WTC11 (cell line): ENCODE results near the gene ATF4. TPM values are rescaled to one million over a fixed set of nuclear protein-coding genes. Genes with fewer than 3 reads are reported as not detected.

Experiments used
- ATAC-seq: fragments of 200-7000 bp; cut with Tn5 transposase; 2 replicates; pipeline ENCODE4 v1.10.0; 2021; ENCODE audit warnings: mild to moderate bottlenecking, moderate library complexity
- CTCF ChIA-PET: fragments of 300-600 bp; sonication (Branson Sonifier 250); formaldehyde crosslinking; loops from one replicate; lab custom pipeline; 2021; ENCODE audit warnings: antibody characterized with exemption; lab: Charles Lee
- POLR2A ChIA-PET: fragments of 350-600 bp; sonication (Branson Sonifier 250); formaldehyde crosslinking; loops from one replicate; lab custom pipeline; 2021; ENCODE audit warnings: antibody characterized with exemption; lab: Charles Lee
- DNase-seq: peaks from one replicate; pipeline ENCODE4 v3.0.0; 2021; ENCODE audit warnings: low spot score
- H3K27ac Mint-ChIP-seq: 2 replicates; pipeline ENCODE4 v1.8.0; 2021; ENCODE audit warnings: mixed read lengths
- H3K27me3 Mint-ChIP-seq: 2 replicates; pipeline ENCODE4 v1.8.0; 2021; ENCODE audit warnings: low read depth, mild to moderate bottlenecking, moderate library complexity, mixed read lengths
- H3K36me3 Mint-ChIP-seq: 2 replicates; pipeline ENCODE4 v1.8.0; 2021; ENCODE audit warnings: mixed read lengths
- H3K4me1 Mint-ChIP-seq: 2 replicates; pipeline ENCODE4 v1.8.0; 2022; ENCODE audit warnings: mixed read lengths
- H3K4me3 Mint-ChIP-seq: 2 replicates; pipeline ENCODE4 v1.8.0; 2021; ENCODE audit warnings: mild to moderate bottlenecking, moderate library complexity, mixed read lengths
- H3K9me3 Mint-ChIP-seq: 2 replicates; pipeline ENCODE4 v1.8.0; 2021; ENCODE audit warnings: mixed read lengths
- ATF1 ChIP-seq: sonication (generic); formaldehyde crosslinking; IDR thresholded peaks from 2 replicates; pipeline ENCODE4 v1.8.1; 2023; ENCODE audit warnings: mild to moderate bottlenecking, moderate library complexity, missing genetic modification reagents
- CDX4 ChIP-seq: fragments of 250-450 bp; sonication (Bioruptor Pico); IDR thresholded peaks from 2 replicates; pipeline ENCODE4 v1.9.0; 2021; ENCODE audit warnings: moderate library complexity, mild to moderate bottlenecking, inconsistent platforms, borderline replicate concordance
- ELF4 ChIP-seq: sonication (generic); formaldehyde crosslinking; IDR thresholded peaks from 2 replicates; pipeline ENCODE4 v1.8.1; 2022; ENCODE audit warnings: low read depth, mild to moderate bottlenecking, moderate library complexity, missing genetic modification reagents
- EMX1 ChIP-seq: fragments of 250-450 bp; sonication (Bioruptor Pico); IDR thresholded peaks from 2 replicates; pipeline ENCODE4 v1.8.0; 2021; ENCODE audit warnings: mild to moderate bottlenecking
- ESRRA ChIP-seq: sonication (generic); formaldehyde crosslinking; IDR thresholded peaks from 2 replicates; pipeline ENCODE4 v1.8.1; 2022; ENCODE audit warnings: mild to moderate bottlenecking, missing genetic modification reagents, borderline replicate concordance
- FOXJ3 ChIP-seq: sonication (generic); formaldehyde crosslinking; IDR thresholded peaks from 2 replicates; pipeline ENCODE4 v1.9.0; 2021; ENCODE audit warnings: missing genetic modification reagents, mild to moderate bottlenecking, borderline replicate concordance
- FOXP4 ChIP-seq: sonication (generic); formaldehyde crosslinking; IDR thresholded peaks from 2 replicates; pipeline ENCODE4 v1.8.0; 2022; ENCODE audit warnings: mild to moderate bottlenecking, missing genetic modification reagents
- GRHL2 ChIP-seq: fragments of 250-450 bp; sonication (Bioruptor Pico); IDR thresholded peaks from 2 replicates; pipeline ENCODE4 v1.8.0; 2022; ENCODE audit warnings: mild to moderate bottlenecking, moderate library complexity; ENCODE audit not compliant: insufficient replicate concordance, severe bottlenecking
- JAZF1 ChIP-seq: fragments of 250-450 bp; sonication (Bioruptor Pico); IDR thresholded peaks from 2 replicates; pipeline ENCODE4 v1.9.0; 2021; ENCODE audit warnings: moderate library complexity, mild to moderate bottlenecking, inconsistent platforms
- MXD4 ChIP-seq: fragments of 250-450 bp; sonication (Bioruptor Pico); IDR thresholded peaks from 2 replicates; pipeline ENCODE4 v1.8.0; 2021; ENCODE audit warnings: mild to moderate bottlenecking, moderate library complexity, borderline replicate concordance
- NFE2L1 ChIP-seq: sonication (generic); formaldehyde crosslinking; IDR thresholded peaks from 2 replicates; pipeline ENCODE4 v1.8.1; 2023; ENCODE audit warnings: missing genetic modification reagents
- NR2C2 ChIP-seq: sonication (generic); formaldehyde crosslinking; IDR thresholded peaks from 2 replicates; pipeline ENCODE4 v1.8.0; 2022; ENCODE audit warnings: mild to moderate bottlenecking, missing genetic modification reagents
- PREB ChIP-seq: sonication (generic); formaldehyde crosslinking; IDR thresholded peaks from 2 replicates; pipeline ENCODE4 v1.8.1; 2022; ENCODE audit warnings: mild to moderate bottlenecking, missing genetic modification reagents, moderate library complexity, borderline replicate concordance
- SMAD3 ChIP-seq: sonication (generic); formaldehyde crosslinking; IDR thresholded peaks from 2 replicates; pipeline ENCODE4 v1.8.0; 2022; ENCODE audit warnings: missing genetic modification reagents, mild to moderate bottlenecking, borderline replicate concordance
- SP1 ChIP-seq: sonication (generic); formaldehyde crosslinking; conservative IDR thresholded peaks from 2 replicates; pipeline ENCODE4 v1.8.1; 2022; ENCODE audit warnings: missing genetic modification reagents
- ZBTB21 ChIP-seq: sonication (generic); formaldehyde crosslinking; IDR thresholded peaks from 2 replicates; pipeline ENCODE4 v1.8.1; 2023; ENCODE audit warnings: mild to moderate bottlenecking, missing genetic modification reagents, borderline replicate concordance
- ZNF232 ChIP-seq: sonication (generic); formaldehyde crosslinking; IDR thresholded peaks from 2 replicates; pipeline ENCODE4 v1.8.0; 2022; ENCODE audit warnings: mild to moderate bottlenecking, missing genetic modification reagents
- ZNF512 ChIP-seq: sonication (generic); formaldehyde crosslinking; IDR thresholded peaks from 2 replicates; pipeline ENCODE4 v1.8.1; 2022; ENCODE audit warnings: missing genetic modification reagents, borderline replicate concordance
- total RNA-seq: library from RNA; stranded (reverse); gene quantifications from 3 replicates; pipeline ENCODE4 v1.2.3, GENCODE V29; 2021
- TF ChIP-seq, protein P1 (sequence below): sonication (generic); formaldehyde crosslinking; IDR thresholded peaks from 2 replicates; pipeline ENCODE4 v1.8.0; 2022; ENCODE audit warnings: mild to moderate bottlenecking, missing genetic modification reagents
- TF ChIP-seq, protein P2 (sequence below): fragments of 200-600 bp; IDR thresholded peaks from 2 replicates; pipeline ENCODE4 v1.8.0; 2022; ENCODE audit warnings: antibody characterized with exemption
- TF ChIP-seq, protein P3 (sequence below): sonication (generic); formaldehyde crosslinking; IDR thresholded peaks from 2 replicates; pipeline ENCODE4 v1.8.1; 2022; ENCODE audit warnings: mild to moderate bottlenecking, moderate library complexity, missing genetic modification reagents

ATF4 gene
- total RNA-seq, 1 experiment from 2014 or later: 460 TPM

DNA sequence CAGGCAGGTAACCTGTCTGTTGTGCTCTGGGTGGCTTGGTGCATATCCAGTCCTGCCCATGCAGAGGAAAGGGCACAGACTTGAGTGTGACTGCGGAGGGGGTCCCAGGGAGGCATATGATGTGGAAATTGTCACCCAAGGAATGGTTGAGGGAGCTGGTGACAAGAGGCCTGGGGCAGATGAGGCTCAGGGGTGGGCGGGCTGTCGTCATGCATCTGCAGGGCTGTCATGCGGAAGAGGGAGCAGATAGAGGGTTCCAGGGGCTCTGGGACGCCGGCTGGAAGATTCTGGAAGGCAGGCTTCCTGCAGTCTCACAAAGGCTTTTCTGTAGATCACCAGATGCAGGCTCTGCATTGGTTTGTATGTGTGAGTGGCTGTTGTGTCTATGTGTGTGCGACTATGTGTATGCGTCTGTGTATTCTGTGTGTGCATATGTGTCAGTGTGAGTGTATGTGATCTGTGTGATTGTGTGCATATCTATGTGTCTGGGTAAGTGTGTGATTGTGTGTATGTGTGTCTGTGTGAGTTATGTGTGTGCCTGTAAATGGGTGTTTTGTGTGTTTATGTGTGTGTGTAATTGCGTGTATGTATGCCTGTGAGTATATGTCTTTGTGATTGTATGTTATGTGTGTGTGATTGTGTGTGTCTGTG, 42.6 kb downstream of the ATF4 start:
- no peak for ATAC-seq
- Mint-ChIP-seq H3K4me3 (no peak overlapping the region), H3K27ac (no peak overlapping the region), H3K4me1 (peaks cover 3% of the 10 kb centered on the region; the same call in 1 of the 2 replicates), H3K9me3 (peaks cover 10% of the 10 kb centered on the region)
- no peak for TF ChIP-seq NR2C2 (CRISPR knock-in tag)
- no peak for TF ChIP-seq SP1 (CRISPR knock-in tag)
- TF ChIP-seq, protein P1, sequence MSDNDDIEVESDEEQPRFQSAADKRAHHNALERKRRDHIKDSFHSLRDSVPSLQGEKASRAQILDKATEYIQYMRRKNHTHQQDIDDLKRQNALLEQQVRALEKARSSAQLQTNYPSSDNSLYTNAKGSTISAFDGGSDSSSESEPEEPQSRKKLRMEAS (CRISPR knock-in tag): no peak
- TF ChIP-seq, all 79 proteins: peak for 0
- no peaks in the 10 kb centered on the region for H3K36me3 Mint-ChIP-seq
- CTCF ChIA-PET: interaction anchor here (1.0 to 2.1 kb wide), 4 partner anchors 11 to 62 kb away, joined by 3 to 6 read pairs (median 4); no protein-coding TSS in a partner anchor
- peaks cover 23% of the 10 kb centered on the region for H3K27me3 Mint-ChIP-seq
- POLR2A ChIA-PET: no interaction called here
- DNase-seq: no peak

- CTCF ChIA-PET: no interaction called here
- H3K9me3 Mint-ChIP-seq: peaks cover 10% of the 10 kb centered on the region
- no peaks in the 10 kb centered on the region for H3K36me3 Mint-ChIP-seq
- H3K27ac Mint-ChIP-seq: no peak overlapping the region
- H3K27me3 Mint-ChIP-seq: peaks cover 16% of the 10 kb centered on the region
- TF ChIP-seq GRHL2 (CRISPR knock-in tag) (no peak), SMAD3 (CRISPR knock-in tag) (no peak), CDX4 (no peak), ATF1 (CRISPR knock-in tag) (no peak), MXD4 (CRISPR knock-in tag) (no peak), FOXJ3 (no peak), NFE2L1 (peak; percentile 72), ZBTB21 (CRISPR knock-in tag) (no peak)
- TF ChIP-seq, protein P2, sequence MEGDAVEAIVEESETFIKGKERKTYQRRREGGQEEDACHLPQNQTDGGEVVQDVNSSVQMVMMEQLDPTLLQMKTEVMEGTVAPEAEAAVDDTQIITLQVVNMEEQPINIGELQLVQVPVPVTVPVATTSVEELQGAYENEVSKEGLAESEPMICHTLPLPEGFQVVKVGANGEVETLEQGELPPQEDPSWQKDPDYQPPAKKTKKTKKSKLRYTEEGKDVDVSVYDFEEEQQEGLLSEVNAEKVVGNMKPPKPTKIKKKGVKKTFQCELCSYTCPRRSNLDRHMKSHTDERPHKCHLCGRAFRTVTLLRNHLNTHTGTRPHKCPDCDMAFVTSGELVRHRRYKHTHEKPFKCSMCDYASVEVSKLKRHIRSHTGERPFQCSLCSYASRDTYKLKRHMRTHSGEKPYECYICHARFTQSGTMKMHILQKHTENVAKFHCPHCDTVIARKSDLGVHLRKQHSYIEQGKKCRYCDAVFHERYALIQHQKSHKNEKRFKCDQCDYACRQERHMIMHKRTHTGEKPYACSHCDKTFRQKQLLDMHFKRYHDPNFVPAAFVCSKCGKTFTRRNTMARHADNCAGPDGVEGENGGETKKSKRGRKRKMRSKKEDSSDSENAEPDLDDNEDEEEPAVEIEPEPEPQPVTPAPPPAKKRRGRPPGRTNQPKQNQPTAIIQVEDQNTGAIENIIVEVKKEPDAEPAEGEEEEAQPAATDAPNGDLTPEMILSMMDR: no peak
- H3K4me1 Mint-ChIP-seq: peaks cover 4% of the 10 kb centered on the region; the same call in 1 of the 2 replicates
- POLR2A ChIA-PET: no interaction called here
- DNase-seq: no peak
- no peak for ATAC-seq
- no peak overlapping the region for H3K4me3 Mint-ChIP-seq
Observed at GRCh38 chr22:39563571-39564428, 43.4 kb downstream of the ATF4 start.

DNA sequence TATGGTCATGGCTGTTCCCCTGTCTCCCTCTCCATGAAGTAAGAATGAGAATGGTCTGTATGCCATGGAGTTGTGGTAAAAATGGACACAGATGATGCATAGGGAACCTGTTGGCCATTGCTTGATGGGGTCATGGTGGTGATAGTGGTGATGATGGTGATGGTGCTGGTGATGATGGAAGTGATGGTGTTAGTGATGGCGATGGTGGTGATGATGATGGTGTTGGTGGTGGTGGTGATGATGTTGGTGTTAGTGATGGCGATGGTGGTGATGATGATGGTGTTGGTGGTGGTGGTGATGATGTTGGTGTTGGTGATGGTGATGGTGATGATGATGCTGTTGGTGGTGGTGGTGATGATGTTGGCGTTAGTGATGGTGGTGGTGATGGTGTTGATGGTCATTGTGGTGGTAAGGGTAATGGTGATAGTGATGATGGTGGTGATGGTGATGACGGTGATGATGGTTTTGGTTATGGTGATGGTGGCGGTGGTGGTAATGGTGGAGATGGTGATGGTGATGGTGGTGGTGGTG, 45.1 kb downstream of the ATF4 start:
- Mint-ChIP-seq H3K9me3 (peaks cover 10% of the 10 kb centered on the region), H3K4me1 (peaks cover 4% of the 10 kb centered on the region; the same call in 1 of the 2 replicates), H3K27me3 (peaks cover 6% of the 10 kb centered on the region), H3K27ac (no peak overlapping the region), H3K36me3 (no peaks in the 10 kb centered on the region), H3K4me3 (no peak overlapping the region)
- ChIA-PET CTCF (no interaction called here), POLR2A (no interaction called here)
- DNase-seq (no peak), ATAC-seq (no peak)
- TF ChIP-seq ELF4 (CRISPR knock-in tag) (no peak), JAZF1 (CRISPR knock-in tag) (no peak), NR2C2 (CRISPR knock-in tag) (no peak), ZNF512 (CRISPR knock-in tag) (no peak), FOXP4 (no peak), ZNF232 (CRISPR knock-in tag) (no peak), ESRRA (CRISPR knock-in tag) (no peak), EMX1 (CRISPR knock-in tag) (no peak), PREB (CRISPR knock-in tag) (no peak)
- TF ChIP-seq, protein P3, sequence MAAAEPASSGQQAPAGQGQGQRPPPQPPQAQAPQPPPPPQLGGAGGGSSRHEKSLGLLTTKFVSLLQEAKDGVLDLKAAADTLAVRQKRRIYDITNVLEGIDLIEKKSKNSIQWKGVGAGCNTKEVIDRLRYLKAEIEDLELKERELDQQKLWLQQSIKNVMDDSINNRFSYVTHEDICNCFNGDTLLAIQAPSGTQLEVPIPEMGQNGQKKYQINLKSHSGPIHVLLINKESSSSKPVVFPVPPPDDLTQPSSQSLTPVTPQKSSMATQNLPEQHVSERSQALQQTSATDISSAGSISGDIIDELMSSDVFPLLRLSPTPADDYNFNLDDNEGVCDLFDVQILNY (CRISPR knock-in tag): no peak
